Endothelial cell of umbilical vein (primary cell): Measurements from ENCODE around the gene GSE1. TPM values are rescaled to one million over a fixed set of nuclear protein-coding genes. Genes with fewer than 3 reads are reported as not detected.

ENCODE experiments used
- BruUV-seq: library from RNA; stranded (reverse); fragments of 400-500 nt; replicated peaks from 2 replicates; lab custom pipeline; 2021; lab: Mats Ljungman, UMichigan
- CTCF ChIA-PET: fragments of 300-600, 350-600 bp; sonication (Branson Sonifier 250); formaldehyde crosslinking; loops from one replicate; lab custom pipeline; 2021; ENCODE audit warnings: antibody characterized with exemption, inconsistent platforms; lab: Charles Lee
- POLR2A ChIA-PET: fragments of 300-600, 350-600 bp; sonication (Branson Sonifier 250); formaldehyde crosslinking; loops from one replicate; lab custom pipeline; 2021; ENCODE audit warnings: antibody characterized with exemption, inconsistent platforms; lab: Charles Lee
- DNase-seq: peaks from one replicate; pipeline ENCODE4 v3.0.0-alpha.2; 2011; ENCODE audit warnings: low read depth, low spot score
- FAIRE-seq: peaks from 2 replicates; lab custom pipeline; 2011; peaks lifted over from hg19 to GRCh38; lab: Jason Lieb, UNC
- H2AFZ ChIP-seq: 2 replicates; pipeline ENCODE4 v1.6.0; 2012; ENCODE audit warnings: low read depth, low read length, control low read depth, inconsistent platforms
- H3K27ac ChIP-seq: 2 replicates; pipeline ENCODE4 v1.5.1; 2011; ENCODE audit warnings: low read depth, mild to moderate bottlenecking, control low read depth, low read length, moderate library complexity; ENCODE audit not compliant: insufficient read depth
- H3K27me3 ChIP-seq, 2 experiments: 2 replicates each; pipeline versions ENCODE4 v1.6.0 to v1.6.1; 2011; ENCODE audit warnings: low read length in 2 of 2, mixed read lengths in 1 of 2; ENCODE audit not compliant: control insufficient read depth in 2 of 2, insufficient read depth in 2 of 2
- H3K36me3 ChIP-seq, 2 experiments: 2 replicates in 1 of 2; 3 replicates in 1 of 2; pipeline ENCODE4 v1.5.1; 2011; ENCODE audit warnings: low read length in 2 of 2, mild to moderate bottlenecking in 1 of 2, moderate library complexity in 1 of 2; ENCODE audit not compliant: control insufficient read depth in 2 of 2, insufficient read depth in 2 of 2; ENCODE audit errors: extremely low read depth in 1 of 2
- H3K4me1 ChIP-seq: 3 replicates; pipeline ENCODE4 v1.5.1; 2011; ENCODE audit warnings: mild to moderate bottlenecking, low read length; ENCODE audit not compliant: control insufficient read depth, insufficient read depth; ENCODE audit errors: extremely low read depth
- H3K4me2 ChIP-seq: 2 replicates; pipeline ENCODE4 v1.6.1; 2011; ENCODE audit warnings: low read length, control low read depth, mixed read lengths; ENCODE audit not compliant: insufficient read depth
- H3K4me3 ChIP-seq, 3 experiments: fragments of 200-600 bp in 1 of 3; sonication (generic), shearing (Covaris generic) in 1 of 3; replicated peaks in 1 of 3; 2 replicates each; pipeline ENCODE4 v1.5.1; 2011 to 2016; ENCODE audit warnings: control low read depth in 3 of 3, low read length in 3 of 3, mild to moderate bottlenecking in 2 of 3, inconsistent platforms in 1 of 3, low read depth in 1 of 3, moderate library complexity in 1 of 3; ENCODE audit not compliant: insufficient read depth in 1 of 3
- H3K79me2 ChIP-seq: 2 replicates; pipeline ENCODE4 v1.6.0; 2012; ENCODE audit warnings: low read length, inconsistent platforms; ENCODE audit not compliant: control insufficient read depth, insufficient read depth
- H3K9ac ChIP-seq: replicated peaks from 2 replicates; pipeline ENCODE3; 2011; ENCODE audit warnings: low read length, control low read depth; ENCODE audit not compliant: insufficient read depth; ENCODE audit errors: extremely low read depth
- H3K9me1 ChIP-seq: replicated peaks from 3 replicates; pipeline ENCODE4 v1.6.0; 2011; ENCODE audit warnings: mild to moderate bottlenecking, low read length; ENCODE audit not compliant: control insufficient read depth, insufficient read depth; ENCODE audit errors: extremely low read depth
- H3K9me3 ChIP-seq: replicated peaks from 2 replicates; pipeline ENCODE4 v1.5.1; 2012; ENCODE audit warnings: low read length, inconsistent platforms; ENCODE audit not compliant: control insufficient read depth, insufficient read depth
- H4K20me1 ChIP-seq: replicated peaks from 2 replicates; pipeline ENCODE3; 2011; ENCODE audit warnings: mild to moderate bottlenecking, low read length; ENCODE audit not compliant: control insufficient read depth, insufficient read depth; ENCODE audit errors: extremely low read depth
- EZH2 ChIP-seq: IDR thresholded peaks from 2 replicates; pipeline ENCODE4 v1.6.1; 2012; ENCODE audit warnings: borderline replicate concordance, low read depth, mild to moderate bottlenecking, moderate library complexity, low read length, inconsistent platforms; ENCODE audit not compliant: severe bottlenecking
- FOS ChIP-seq: IDR thresholded peaks from 2 replicates; pipeline ENCODE4 v1.6.1; 2011; ENCODE audit warnings: mild to moderate bottlenecking, low read length, moderate library complexity, borderline replicate concordance; ENCODE audit not compliant: insufficient read depth
- GATA2 ChIP-seq: IDR thresholded peaks from 2 replicates; pipeline ENCODE4 v1.7.0; 2011; ENCODE audit warnings: low read depth, mild to moderate bottlenecking, moderate library complexity, mixed read lengths, low read length; ENCODE audit not compliant: insufficient read length, insufficient read depth
- JUN ChIP-seq: IDR thresholded peaks from 2 replicates; pipeline ENCODE4 v1.6.1; 2011; ENCODE audit warnings: borderline replicate concordance, low read depth; ENCODE audit not compliant: insufficient read length, insufficient read depth
- MYC ChIP-seq: IDR thresholded peaks from one replicate; pipeline ENCODE4 v1.6.1; 2011; ENCODE audit warnings: mild to moderate bottlenecking, low read depth, low read length
- POLR2A ChIP-seq: IDR thresholded peaks from 2 replicates; pipeline ENCODE4 v1.6.1; 2012; ENCODE audit warnings: low read depth, mild to moderate bottlenecking, control low read depth, low read length
- POLR2AphosphoS5 ChIP-seq: IDR thresholded peaks from 2 replicates; pipeline ENCODE4 v1.6.1; 2012; ENCODE audit warnings: low read depth, mild to moderate bottlenecking, control low read depth, low read length, moderate library complexity; ENCODE audit not compliant: insufficient read depth
- dilution Hi-C: fragments of 300-500 bp; cut with MboI; formaldehyde crosslinking; loops from one replicate; pipeline ENCODE4 v1.15.0; 2019; ENCODE audit warnings: low sequenced_read_pairs; ENCODE audit not compliant: extremely low pct_ligation_motif_present
- intact Hi-C: fragments of 100-400 bp; cut with micrococcal nuclease; formaldehyde crosslinking; loops from one replicate; pipeline ENCODE4 v1.10.0; 2022
- polyA plus RNA-seq, 4 experiments: library from polyadenylated mRNA; depleted of rRNA in 3 of 4; stranded (reverse) in 3 of 4; unstranded in 1 of 4; fragments of >200 nt; gene quantifications; 2 replicates each; pipeline versions ENCODE4 v1.2.1 to v1.2.3, GENCODE V29; 2011 to 2012; ENCODE audit warnings: missing spikeins in 1 of 4
- total RNA-seq: library from RNA; stranded (reverse); gene quantifications from 2 replicates; pipeline ENCODE4 v1.2.3, GENCODE V29; 2021
- TF ChIP-seq, protein P1 (sequence below), 2 donors: IDR thresholded peaks; 1 replicate in 1 of 2; 2 replicates in 1 of 2; pipeline ENCODE4 v1.5.1; 2011; ENCODE audit warnings: low read length in 2 of 2, mild to moderate bottlenecking in 2 of 2, moderate library complexity in 2 of 2, control low read depth in 1 of 2, inconsistent platforms in 1 of 2, low read depth in 1 of 2; ENCODE audit not compliant: insufficient read depth in 1 of 2; ENCODE audit errors: extremely low read depth in 1 of 2

GSE1 gene
- total and polyA plus RNA-seq, 2 donors (not counting 3 experiments of a cell fraction or from before 2014, with no cell fraction given), result 4.2 to 18.3 TPM

DNA sequence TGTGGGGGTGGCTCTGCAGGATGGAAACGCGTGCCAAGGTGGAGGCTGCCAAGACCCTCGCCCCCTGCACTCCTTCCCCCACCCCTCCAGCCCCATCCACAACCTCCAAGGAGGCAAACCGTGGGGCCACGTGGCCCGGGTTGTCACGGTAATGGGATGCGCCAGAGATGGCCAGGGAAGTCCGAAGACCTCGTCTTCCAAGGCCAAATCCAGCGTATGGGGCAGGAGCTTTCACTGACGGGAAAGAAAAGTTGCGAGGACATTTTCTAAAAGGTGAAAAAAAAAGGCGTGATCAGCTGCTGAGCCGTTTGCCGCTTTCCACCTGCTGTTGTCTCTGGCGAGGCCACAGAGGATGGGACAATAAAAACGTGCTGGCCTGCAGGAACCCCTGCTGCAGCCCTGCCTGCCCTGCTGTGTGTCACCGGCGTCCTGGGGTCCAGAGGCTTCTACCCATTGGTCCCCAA lies 28.3 kb upstream of the GSE1 start:
- Histone ChIP-seq H3K36me3 (no peaks in the 10 kb centered on the region), H3K4me3 (no peak overlapping the region), H3K9ac (no peak overlapping the region), H4K20me1 (no peaks in the 10 kb centered on the region), H3K9me3 (no peaks in the 10 kb centered on the region), H2AFZ (no peak overlapping the region), H3K4me2 (no peak overlapping the region), H3K79me2 (no peaks in the 10 kb centered on the region), H3K27me3 (no peaks in the 10 kb centered on the region), H3K9me1 (no peaks in the 10 kb centered on the region), H3K4me1 (no peaks in the 10 kb centered on the region), H3K27ac (no peak overlapping the region)
- ChIA-PET POLR2A (no interaction called here), CTCF (no interaction called here)
- TF ChIP-seq FOS (no peak), MYC (no peak), EZH2 (no peak), POLR2A (no peak), GATA2 (no peak), JUN (no peak), POLR2AphosphoS5 (no peak)
- TF ChIP-seq, protein P1, sequence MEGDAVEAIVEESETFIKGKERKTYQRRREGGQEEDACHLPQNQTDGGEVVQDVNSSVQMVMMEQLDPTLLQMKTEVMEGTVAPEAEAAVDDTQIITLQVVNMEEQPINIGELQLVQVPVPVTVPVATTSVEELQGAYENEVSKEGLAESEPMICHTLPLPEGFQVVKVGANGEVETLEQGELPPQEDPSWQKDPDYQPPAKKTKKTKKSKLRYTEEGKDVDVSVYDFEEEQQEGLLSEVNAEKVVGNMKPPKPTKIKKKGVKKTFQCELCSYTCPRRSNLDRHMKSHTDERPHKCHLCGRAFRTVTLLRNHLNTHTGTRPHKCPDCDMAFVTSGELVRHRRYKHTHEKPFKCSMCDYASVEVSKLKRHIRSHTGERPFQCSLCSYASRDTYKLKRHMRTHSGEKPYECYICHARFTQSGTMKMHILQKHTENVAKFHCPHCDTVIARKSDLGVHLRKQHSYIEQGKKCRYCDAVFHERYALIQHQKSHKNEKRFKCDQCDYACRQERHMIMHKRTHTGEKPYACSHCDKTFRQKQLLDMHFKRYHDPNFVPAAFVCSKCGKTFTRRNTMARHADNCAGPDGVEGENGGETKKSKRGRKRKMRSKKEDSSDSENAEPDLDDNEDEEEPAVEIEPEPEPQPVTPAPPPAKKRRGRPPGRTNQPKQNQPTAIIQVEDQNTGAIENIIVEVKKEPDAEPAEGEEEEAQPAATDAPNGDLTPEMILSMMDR (IDR thresholded peaks at IDR 0.05; ENCODE audit: extremely low read depth in 1 of 2, insufficient read depth in 1 of 2, low read depth in 1 of 2, low read length in 2 of 2), result no peak
- no peak for FAIRE-seq
- intact Hi-C loops, result no loop called here
- DNase-seq, result no peak
- no TSS peak for BruUV-seq
- dilution Hi-C loops, result no loop called here
